ENCODE measurements around the gene ADM.
A peak's percentile ranks its signal among the peaks of the same experiment; 100 is the strongest.

The ADM gene

DNA sequence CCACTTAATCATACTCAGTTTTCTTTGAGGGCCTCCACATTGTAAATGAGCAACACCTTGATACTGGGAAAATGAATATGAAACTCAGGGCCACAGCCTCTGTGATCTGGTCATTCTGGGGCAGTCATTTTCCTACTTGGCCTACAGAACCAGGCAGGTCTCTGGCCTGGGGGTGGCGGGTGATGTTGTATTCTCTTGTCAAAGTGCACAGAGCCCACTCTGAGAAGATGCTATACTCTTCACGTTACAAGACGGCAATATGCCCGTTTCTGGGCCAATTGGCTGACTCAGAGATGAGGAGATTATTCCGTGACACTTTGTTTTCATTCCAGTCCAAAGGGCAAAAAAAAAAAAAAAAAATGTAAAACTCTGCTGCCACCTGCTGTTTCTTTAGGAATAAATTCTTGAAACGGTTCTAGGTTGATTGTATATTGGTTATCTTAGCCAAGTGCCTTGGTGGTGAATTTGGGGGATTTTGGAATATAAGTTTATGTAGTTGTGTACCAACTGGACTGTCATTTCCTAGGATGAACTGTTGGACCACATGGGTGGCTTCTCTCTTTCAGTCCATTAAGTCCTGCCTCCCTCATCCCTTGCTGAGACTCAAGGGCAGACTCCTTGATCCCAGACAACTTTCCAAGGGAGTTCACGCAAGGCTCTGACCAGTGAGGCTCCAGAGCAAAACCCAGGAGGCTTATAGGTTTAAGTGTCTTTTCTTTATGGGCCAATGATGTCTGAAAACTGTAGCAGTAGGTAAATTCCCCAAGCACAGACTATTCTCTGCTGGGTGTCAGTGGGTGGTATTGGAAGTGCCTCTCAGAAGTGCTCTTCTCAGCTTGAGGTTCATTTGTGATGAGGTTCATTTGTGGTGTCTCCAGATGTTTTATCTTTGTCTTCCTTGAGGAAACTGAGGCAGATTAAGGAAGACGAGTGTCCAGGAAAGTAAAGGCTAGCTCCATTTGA lies 18.2 kb downstream of the ADM start:
- DNase-seq (ENCODE audit: low spot score): no peak
- in situ Hi-C loops (cut with MboI; ENCODE audit: low pct_unique_long_range_greater_than_20kb, low sequenced_read_pairs, unreplicated experiment): loop anchor here (10.0 to 25.0 kb wide), 3 partner anchors 118 to 461 kb away; no protein-coding TSS in a partner anchor

DNA sequence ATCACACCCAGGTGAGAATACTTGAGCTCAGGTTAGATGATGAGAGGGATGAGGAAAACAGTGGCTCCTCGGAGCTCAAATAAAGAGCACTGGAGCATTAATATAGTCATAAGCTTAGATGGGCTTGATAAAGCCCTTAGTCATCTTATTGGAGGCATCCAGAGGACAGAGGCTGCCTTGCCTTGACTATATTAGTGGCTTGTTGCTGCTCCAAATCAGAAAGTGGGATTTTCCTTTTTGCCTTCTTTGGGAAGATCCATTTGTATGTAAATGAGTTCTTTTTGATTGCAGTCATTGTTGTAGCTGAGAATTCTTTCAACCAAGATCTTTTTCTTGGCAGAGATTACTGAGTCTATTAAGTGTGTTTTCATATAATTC lies 18.9 kb downstream of the ADM start:
- TF ChIP-seq, protein P1, sequence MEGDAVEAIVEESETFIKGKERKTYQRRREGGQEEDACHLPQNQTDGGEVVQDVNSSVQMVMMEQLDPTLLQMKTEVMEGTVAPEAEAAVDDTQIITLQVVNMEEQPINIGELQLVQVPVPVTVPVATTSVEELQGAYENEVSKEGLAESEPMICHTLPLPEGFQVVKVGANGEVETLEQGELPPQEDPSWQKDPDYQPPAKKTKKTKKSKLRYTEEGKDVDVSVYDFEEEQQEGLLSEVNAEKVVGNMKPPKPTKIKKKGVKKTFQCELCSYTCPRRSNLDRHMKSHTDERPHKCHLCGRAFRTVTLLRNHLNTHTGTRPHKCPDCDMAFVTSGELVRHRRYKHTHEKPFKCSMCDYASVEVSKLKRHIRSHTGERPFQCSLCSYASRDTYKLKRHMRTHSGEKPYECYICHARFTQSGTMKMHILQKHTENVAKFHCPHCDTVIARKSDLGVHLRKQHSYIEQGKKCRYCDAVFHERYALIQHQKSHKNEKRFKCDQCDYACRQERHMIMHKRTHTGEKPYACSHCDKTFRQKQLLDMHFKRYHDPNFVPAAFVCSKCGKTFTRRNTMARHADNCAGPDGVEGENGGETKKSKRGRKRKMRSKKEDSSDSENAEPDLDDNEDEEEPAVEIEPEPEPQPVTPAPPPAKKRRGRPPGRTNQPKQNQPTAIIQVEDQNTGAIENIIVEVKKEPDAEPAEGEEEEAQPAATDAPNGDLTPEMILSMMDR (IDR thresholded peaks at IDR 0.05; ENCODE audit: extremely low read depth, insufficient read depth, missing control alignments): no peak
- DNase-seq (ENCODE audit: low spot score): no peak
- in situ Hi-C loops (cut with MboI; ENCODE audit: low pct_unique_long_range_greater_than_20kb, low sequenced_read_pairs, unreplicated experiment): loop anchor here (10.0 to 25.0 kb wide), 3 partner anchors 119 to 461 kb away; no protein-coding TSS in a partner anchor

More for the DNA sequence above, 18.2 kb downstream of the ADM start:
- TF ChIP-seq, protein P1 (IDR thresholded peaks at IDR 0.05; ENCODE audit: extremely low read depth, insufficient read depth, missing control alignments): peak; percentile 34

DNA sequence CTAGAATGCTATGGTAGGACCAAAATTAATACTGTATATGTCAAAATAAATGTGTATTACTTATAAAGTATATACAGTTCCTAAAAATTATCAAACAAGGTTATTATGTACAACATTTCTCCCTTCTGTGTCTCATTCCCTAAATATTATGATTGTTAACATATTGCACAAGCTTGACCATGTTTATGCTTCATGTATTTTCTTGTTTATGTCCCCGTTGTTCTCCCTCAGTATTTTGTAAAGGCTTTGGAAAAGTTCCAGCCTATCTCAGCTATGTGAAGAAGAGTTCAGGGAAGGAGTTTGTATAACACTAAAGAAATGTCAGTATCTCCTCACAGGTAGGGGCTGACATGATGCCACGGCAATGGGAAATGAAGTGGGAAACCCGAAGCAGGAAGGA lies 19.6 kb downstream of the ADM start:
- in situ Hi-C loops (cut with MboI; ENCODE audit: low pct_unique_long_range_greater_than_20kb, low sequenced_read_pairs, unreplicated experiment): loop anchor here (10.0 to 25.0 kb wide), 3 partner anchors 120 to 462 kb away; no protein-coding TSS in a partner anchor
- DNase-seq (ENCODE audit: low spot score): no peak
- TF ChIP-seq, protein P1 (IDR thresholded peaks at IDR 0.05; ENCODE audit: extremely low read depth, insufficient read depth, missing control alignments): no peak

DNA sequence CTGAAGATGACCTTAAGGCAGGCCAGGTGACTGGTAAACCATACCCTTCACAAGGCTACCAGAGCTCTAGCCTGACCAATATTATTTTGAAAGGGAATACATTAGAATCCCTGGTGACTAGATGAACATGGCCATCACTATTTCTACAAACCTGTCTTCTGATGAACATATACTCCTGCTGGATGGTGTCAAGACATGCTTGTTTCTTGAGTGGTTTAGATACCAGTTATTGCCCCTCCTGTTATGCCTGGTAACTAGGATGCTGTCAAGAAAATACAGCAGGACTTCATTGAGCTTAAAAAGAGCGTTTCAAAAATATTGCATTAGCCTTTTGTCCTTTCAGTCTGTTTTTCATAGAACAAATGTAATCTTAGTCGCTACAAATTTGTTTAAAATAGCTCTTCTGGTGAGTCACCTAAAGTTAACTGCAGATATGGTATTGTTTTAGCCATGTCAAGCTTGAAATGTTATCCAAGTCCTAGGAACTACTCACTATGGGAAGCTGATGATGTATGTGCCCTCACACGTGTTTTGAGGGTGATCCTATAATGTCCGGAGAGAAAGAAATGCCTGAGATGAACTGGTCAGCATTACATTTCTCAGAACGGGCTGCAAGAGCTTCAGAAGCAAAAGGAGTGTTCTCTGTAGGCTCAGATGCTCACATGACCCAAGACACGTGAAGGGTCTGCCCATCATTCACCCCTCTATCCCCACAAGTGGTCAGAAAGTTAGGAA lies 20.6 kb downstream of the ADM start:
- TF ChIP-seq, protein P1 (IDR thresholded peaks at IDR 0.05; ENCODE audit: extremely low read depth, insufficient read depth, missing control alignments): no peak
- DNase-seq (ENCODE audit: low spot score): no peak
- in situ Hi-C loops (cut with MboI; ENCODE audit: low pct_unique_long_range_greater_than_20kb, low sequenced_read_pairs, unreplicated experiment): loop anchor here (10.0 kb wide), 1 partner anchor 121 kb away; no protein-coding TSS in a partner anchor

DNA sequence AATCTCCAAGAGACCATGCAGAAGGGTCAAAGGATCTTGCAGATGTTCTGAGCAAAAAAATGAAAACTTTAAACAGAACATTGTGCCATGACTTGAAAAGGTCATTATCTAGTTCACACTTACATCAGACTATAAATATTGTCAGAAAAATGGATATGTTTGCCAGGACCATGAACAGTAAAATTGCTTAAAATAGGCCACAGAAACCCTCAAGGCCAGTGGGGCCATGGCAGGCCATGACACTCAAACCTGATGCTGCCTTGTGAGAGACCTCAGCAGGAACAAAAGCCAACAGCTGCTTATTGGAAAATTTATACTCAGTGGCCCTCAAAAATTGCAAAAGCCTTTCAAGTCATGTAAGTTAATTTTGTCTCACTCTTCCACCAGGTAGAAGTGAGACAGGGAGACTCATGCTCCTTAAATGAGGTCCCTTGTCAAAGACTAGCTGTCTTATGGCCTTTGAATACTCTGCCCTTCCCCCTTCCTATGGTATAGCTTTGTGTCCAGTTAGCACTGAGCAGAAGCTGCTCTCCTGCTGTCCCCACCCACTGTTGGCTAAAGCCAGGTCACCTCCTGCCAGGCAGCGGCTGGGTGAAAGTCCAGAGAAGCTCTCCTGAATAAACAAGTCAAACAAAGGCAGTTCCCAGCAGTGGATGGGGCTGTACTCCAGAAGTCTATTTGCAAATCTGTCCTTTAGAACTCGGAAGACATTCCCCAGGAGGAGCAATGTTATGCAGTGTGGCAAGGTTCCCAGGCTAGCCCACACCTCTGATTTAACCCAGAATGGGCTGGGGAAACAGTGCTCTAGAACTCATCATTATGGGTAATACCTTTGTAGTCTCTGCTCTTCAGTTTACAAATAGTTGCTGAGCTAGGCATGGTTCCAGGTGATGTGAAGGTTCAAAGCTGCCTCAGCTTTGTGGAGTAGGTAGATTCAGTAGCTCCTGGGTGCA lies 21.4 kb downstream of the ADM start:
- DNase-seq (ENCODE audit: low spot score): no peak
- in situ Hi-C loops (cut with MboI; ENCODE audit: low pct_unique_long_range_greater_than_20kb, low sequenced_read_pairs, unreplicated experiment): loop anchor here (10.0 kb wide), 1 partner anchor 121 kb away; no protein-coding TSS in a partner anchor
- TF ChIP-seq, protein P1 (IDR thresholded peaks at IDR 0.05; ENCODE audit: extremely low read depth, insufficient read depth, missing control alignments): no peak
